GM12878 (cell line): Measurements from ENCODE around the gene VIPR2.

Source experiments
- CTCF ChIP-seq, 3 experiments: IDR thresholded peaks in 2 of 3; conservative IDR thresholded peaks in 1 of 3; 2 replicates each; pipeline ENCODE4 v1.5.1; 2011; ENCODE audit warnings: low read depth in 3 of 3, low read length in 3 of 3, mild to moderate bottlenecking in 3 of 3, control low read depth in 2 of 3, moderate library complexity in 2 of 3, inconsistent platforms in 1 of 3, mixed read lengths in 1 of 3; ENCODE audit not compliant: control insufficient read depth in 2 of 3, insufficient read depth in 1 of 3; ENCODE audit errors: extremely low read depth in 1 of 3
- JUNB ChIP-seq: IDR thresholded peaks from 2 replicates; pipeline ENCODE4 v1.6.1; 2016; ENCODE audit warnings: antibody characterized with exemption, mild to moderate bottlenecking
- NFYB ChIP-seq: IDR thresholded peaks from 2 replicates; pipeline ENCODE4 v1.6.1; 2011; ENCODE audit warnings: low read depth, mild to moderate bottlenecking, low read length, improper control_type of control experiment, moderate library complexity; ENCODE audit not compliant: insufficient read depth
- POLR2A ChIP-seq: IDR thresholded peaks from 2 replicates; pipeline ENCODE4 v1.6.1; 2011; ENCODE audit warnings: low read depth, mild to moderate bottlenecking, low read length
- POLR2AphosphoS5 ChIP-seq: IDR thresholded peaks from 2 replicates; pipeline ENCODE4 v1.6.1; 2011; ENCODE audit warnings: mild to moderate bottlenecking, low read length, inconsistent platforms
- REST ChIP-seq: IDR thresholded peaks from 2 replicates; pipeline ENCODE4 v1.6.1; 2012; ENCODE audit warnings: mild to moderate bottlenecking, low read depth, low read length
- RUNX3 ChIP-seq: IDR thresholded peaks from 2 replicates; pipeline ENCODE4 v1.6.1; 2012; ENCODE audit warnings: low read length, inconsistent platforms
- SIX5 ChIP-seq: IDR thresholded peaks from 2 replicates; pipeline ENCODE4 v1.6.1; 2011; ENCODE audit warnings: mild to moderate bottlenecking, low read depth, low read length, moderate library complexity; ENCODE audit not compliant: severe bottlenecking
- TARDBP ChIP-seq: IDR thresholded peaks from 2 replicates; pipeline ENCODE4 v1.6.1; 2016; ENCODE audit warnings: borderline replicate concordance
- USF2 ChIP-seq: IDR thresholded peaks from 2 replicates; pipeline ENCODE4 v1.6.1; 2011; ENCODE audit warnings: low read depth, low read length, improper control_type of control experiment, borderline replicate concordance
- ZNF274 ChIP-seq: IDR thresholded peaks from one replicate; pipeline ENCODE4 v1.8.0; 2011; ENCODE audit not compliant: insufficient read length, insufficient read depth

GRCh38 chr7:159172400-159172799, 27.7 kb upstream of the VIPR2 start:
- no peak for TF ChIP-seq SIX5
- TF ChIP-seq ZNF274, result no peak
- no peak for TF ChIP-seq TARDBP
- no peak for TF ChIP-seq RUNX3
- TF ChIP-seq CTCF (IDR thresholded peaks at IDR 0.05 in 2 of 3, conservative IDR thresholded peaks at IDR 0.05 in 1 of 3; ENCODE audit: control insufficient read depth in 2 of 3, extremely low read depth in 1 of 3, insufficient read depth in 1 of 3, low read depth in 3 of 3, low read length in 3 of 3), result no peak
- no peak for TF ChIP-seq JUNB
- no peak for TF ChIP-seq POLR2AphosphoS5
- no peak for TF ChIP-seq POLR2A
- TF ChIP-seq NFYB, result no peak
- TF ChIP-seq USF2, result no peak
- TF ChIP-seq REST, result no peak
